C4-2B (cell line): ENCODE data around the gene ITGA11.

ENCODE experiments used
- CTCF ChIP-seq: fragments of 450-650 bp; conservative IDR thresholded peaks from 2 replicates; pipeline ENCODE4 v1.5.1; 2017; ENCODE audit warnings: mild to moderate bottlenecking
- ZFX ChIP-seq: fragments of 450-650 bp; IDR thresholded peaks from 2 replicates; pipeline ENCODE4 v1.6.1; 2017

- no peak for TF ChIP-seq CTCF
- TF ChIP-seq ZFX = no peak
Measured at GRCh38 chr15:68318931-68319909, 112.7 kb downstream of the ITGA11 start.
